Adrenal gland (tissue), 5 donors: ENCODE results near the gene PINLYP.

Experiments used
- POLR2A ChIP-seq, 2 donors: fragments of 450-650 bp; IDR thresholded peaks; one replicate each; pipeline ENCODE4 v1.6.1; 2017; ENCODE audit warnings: antibody characterized with exemption in 2 of 2, mild to moderate bottlenecking in 2 of 2, moderate library complexity in 1 of 2
- TF ChIP-seq, protein P1 (sequence below), 6 experiments: fragments of 450-650 bp in 4 of 6; fragments of 200-600 bp in 2 of 6; sonication (generic) in 1 of 6; IDR thresholded peaks; 1 replicate in 5 of 6; 2 replicates in 1 of 6; pipeline versions ENCODE4 v1.5.1 to v1.8.0; 2016 to 2021; ENCODE audit warnings: antibody characterized with exemption in 6 of 6, mild to moderate bottlenecking in 2 of 6, moderate library complexity in 1 of 6
- donor health status: DM: no; HTN: no; CAD: no.

DNA sequence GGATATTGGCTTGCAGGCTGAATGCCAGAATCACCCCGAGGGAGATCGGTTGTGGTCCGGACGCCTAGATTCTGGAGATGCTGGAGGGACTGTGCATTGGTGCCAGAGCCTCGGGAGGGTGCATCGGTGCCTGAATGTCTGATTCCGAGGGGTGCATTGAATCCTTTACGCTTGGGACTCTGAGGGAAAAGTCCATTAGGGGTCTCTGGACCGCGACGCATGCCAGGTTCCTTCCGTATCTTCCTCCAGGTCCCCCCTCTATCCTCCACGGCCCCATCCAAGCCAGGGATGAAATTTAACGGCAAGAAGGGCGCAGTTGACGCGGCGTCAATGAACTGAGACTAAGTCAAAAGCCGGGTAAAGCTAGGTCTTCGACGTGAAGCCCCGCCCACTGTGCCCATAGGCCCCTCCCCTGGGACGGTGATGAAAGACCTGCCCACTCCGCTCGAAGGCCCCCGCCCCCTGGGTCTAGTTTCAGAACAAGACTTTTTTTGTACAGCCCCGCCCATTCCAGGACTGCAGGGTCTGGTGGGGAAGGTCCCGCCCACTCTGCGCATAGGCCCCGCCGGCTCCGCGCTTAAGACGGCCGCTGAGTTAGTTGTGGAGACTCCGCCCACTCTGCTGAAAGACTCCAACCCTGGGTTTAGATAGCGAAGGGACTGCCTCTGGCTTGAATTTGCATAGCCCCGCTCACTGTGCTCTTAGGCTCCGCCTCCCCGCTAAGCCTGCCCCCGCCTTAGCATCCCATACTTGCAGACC lies 41.9 kb upstream of the PINLYP start:
- TF ChIP-seq, protein P1, sequence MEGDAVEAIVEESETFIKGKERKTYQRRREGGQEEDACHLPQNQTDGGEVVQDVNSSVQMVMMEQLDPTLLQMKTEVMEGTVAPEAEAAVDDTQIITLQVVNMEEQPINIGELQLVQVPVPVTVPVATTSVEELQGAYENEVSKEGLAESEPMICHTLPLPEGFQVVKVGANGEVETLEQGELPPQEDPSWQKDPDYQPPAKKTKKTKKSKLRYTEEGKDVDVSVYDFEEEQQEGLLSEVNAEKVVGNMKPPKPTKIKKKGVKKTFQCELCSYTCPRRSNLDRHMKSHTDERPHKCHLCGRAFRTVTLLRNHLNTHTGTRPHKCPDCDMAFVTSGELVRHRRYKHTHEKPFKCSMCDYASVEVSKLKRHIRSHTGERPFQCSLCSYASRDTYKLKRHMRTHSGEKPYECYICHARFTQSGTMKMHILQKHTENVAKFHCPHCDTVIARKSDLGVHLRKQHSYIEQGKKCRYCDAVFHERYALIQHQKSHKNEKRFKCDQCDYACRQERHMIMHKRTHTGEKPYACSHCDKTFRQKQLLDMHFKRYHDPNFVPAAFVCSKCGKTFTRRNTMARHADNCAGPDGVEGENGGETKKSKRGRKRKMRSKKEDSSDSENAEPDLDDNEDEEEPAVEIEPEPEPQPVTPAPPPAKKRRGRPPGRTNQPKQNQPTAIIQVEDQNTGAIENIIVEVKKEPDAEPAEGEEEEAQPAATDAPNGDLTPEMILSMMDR (IDR thresholded peaks at IDR 0.05) = no peak
- TF ChIP-seq POLR2A (IDR thresholded peaks at IDR 0.05) = peak; percentile 14 to 74
